Endothelial cell of umbilical vein (primary cell): Measurements from ENCODE around the gene SLC25A31. TPM values are rescaled to one million over a fixed set of nuclear protein-coding genes. Genes with fewer than 3 reads are reported as not detected.
A peak's percentile ranks its signal among the peaks of the same experiment; 100 is the strongest.

Source experiments
- BruUV-seq: library from RNA; stranded (reverse); fragments of 400-500 nt; replicated peaks from 2 replicates; lab custom pipeline; 2021; lab: Mats Ljungman, UMichigan
- CTCF ChIA-PET: fragments of 300-600, 350-600 bp; sonication (Branson Sonifier 250); formaldehyde crosslinking; loops from one replicate; lab custom pipeline; 2021; ENCODE audit warnings: antibody characterized with exemption, inconsistent platforms; lab: Charles Lee
- POLR2A ChIA-PET: fragments of 300-600, 350-600 bp; sonication (Branson Sonifier 250); formaldehyde crosslinking; loops from one replicate; lab custom pipeline; 2021; ENCODE audit warnings: antibody characterized with exemption, inconsistent platforms; lab: Charles Lee
- DNase-seq: peaks from one replicate; pipeline ENCODE4 v3.0.0-alpha.2; 2011; ENCODE audit warnings: low read depth, low spot score
- FAIRE-seq: peaks from 2 replicates; lab custom pipeline; 2011; peaks lifted over from hg19 to GRCh38; lab: Jason Lieb, UNC
- H2AFZ ChIP-seq: 2 replicates; pipeline ENCODE4 v1.6.0; 2012; ENCODE audit warnings: low read depth, low read length, control low read depth, inconsistent platforms
- H3K27ac ChIP-seq: 2 replicates; pipeline ENCODE4 v1.5.1; 2011; ENCODE audit warnings: low read depth, mild to moderate bottlenecking, control low read depth, low read length, moderate library complexity; ENCODE audit not compliant: insufficient read depth
- H3K27me3 ChIP-seq, 2 experiments: 2 replicates each; pipeline versions ENCODE4 v1.6.0 to v1.6.1; 2011; ENCODE audit warnings: low read length in 2 of 2, mixed read lengths in 1 of 2; ENCODE audit not compliant: control insufficient read depth in 2 of 2, insufficient read depth in 2 of 2
- H3K36me3 ChIP-seq, 2 experiments: 2 replicates in 1 of 2; 3 replicates in 1 of 2; pipeline ENCODE4 v1.5.1; 2011; ENCODE audit warnings: low read length in 2 of 2, mild to moderate bottlenecking in 1 of 2, moderate library complexity in 1 of 2; ENCODE audit not compliant: control insufficient read depth in 2 of 2, insufficient read depth in 2 of 2; ENCODE audit errors: extremely low read depth in 1 of 2
- H3K4me1 ChIP-seq: 3 replicates; pipeline ENCODE4 v1.5.1; 2011; ENCODE audit warnings: mild to moderate bottlenecking, low read length; ENCODE audit not compliant: control insufficient read depth, insufficient read depth; ENCODE audit errors: extremely low read depth
- H3K4me2 ChIP-seq: 2 replicates; pipeline ENCODE4 v1.6.1; 2011; ENCODE audit warnings: low read length, control low read depth, mixed read lengths; ENCODE audit not compliant: insufficient read depth
- H3K4me3 ChIP-seq, 3 experiments: fragments of 200-600 bp in 1 of 3; sonication (generic), shearing (Covaris generic) in 1 of 3; replicated peaks in 1 of 3; 2 replicates each; pipeline ENCODE4 v1.5.1; 2011 to 2016; ENCODE audit warnings: control low read depth in 3 of 3, low read length in 3 of 3, mild to moderate bottlenecking in 2 of 3, inconsistent platforms in 1 of 3, low read depth in 1 of 3, moderate library complexity in 1 of 3; ENCODE audit not compliant: insufficient read depth in 1 of 3
- H3K79me2 ChIP-seq: 2 replicates; pipeline ENCODE4 v1.6.0; 2012; ENCODE audit warnings: low read length, inconsistent platforms; ENCODE audit not compliant: control insufficient read depth, insufficient read depth
- H3K9ac ChIP-seq: replicated peaks from 2 replicates; pipeline ENCODE3; 2011; ENCODE audit warnings: low read length, control low read depth; ENCODE audit not compliant: insufficient read depth; ENCODE audit errors: extremely low read depth
- H3K9me1 ChIP-seq: replicated peaks from 3 replicates; pipeline ENCODE4 v1.6.0; 2011; ENCODE audit warnings: mild to moderate bottlenecking, low read length; ENCODE audit not compliant: control insufficient read depth, insufficient read depth; ENCODE audit errors: extremely low read depth
- H3K9me3 ChIP-seq: replicated peaks from 2 replicates; pipeline ENCODE4 v1.5.1; 2012; ENCODE audit warnings: low read length, inconsistent platforms; ENCODE audit not compliant: control insufficient read depth, insufficient read depth
- H4K20me1 ChIP-seq: replicated peaks from 2 replicates; pipeline ENCODE3; 2011; ENCODE audit warnings: mild to moderate bottlenecking, low read length; ENCODE audit not compliant: control insufficient read depth, insufficient read depth; ENCODE audit errors: extremely low read depth
- EZH2 ChIP-seq: IDR thresholded peaks from 2 replicates; pipeline ENCODE4 v1.6.1; 2012; ENCODE audit warnings: borderline replicate concordance, low read depth, mild to moderate bottlenecking, moderate library complexity, low read length, inconsistent platforms; ENCODE audit not compliant: severe bottlenecking
- FOS ChIP-seq: IDR thresholded peaks from 2 replicates; pipeline ENCODE4 v1.6.1; 2011; ENCODE audit warnings: mild to moderate bottlenecking, low read length, moderate library complexity, borderline replicate concordance; ENCODE audit not compliant: insufficient read depth
- POLR2A ChIP-seq: IDR thresholded peaks from 2 replicates; pipeline ENCODE4 v1.6.1; 2012; ENCODE audit warnings: low read depth, mild to moderate bottlenecking, control low read depth, low read length
- dilution Hi-C: fragments of 300-500 bp; cut with MboI; formaldehyde crosslinking; loops from one replicate; pipeline ENCODE4 v1.15.0; 2019; ENCODE audit warnings: low sequenced_read_pairs; ENCODE audit not compliant: extremely low pct_ligation_motif_present
- intact Hi-C: fragments of 100-400 bp; cut with micrococcal nuclease; formaldehyde crosslinking; loops from one replicate; pipeline ENCODE4 v1.10.0; 2022
- polyA plus RNA-seq, 4 experiments: library from polyadenylated mRNA; depleted of rRNA in 3 of 4; stranded (reverse) in 3 of 4; unstranded in 1 of 4; fragments of >200 nt; gene quantifications; 2 replicates each; pipeline versions ENCODE4 v1.2.1 to v1.2.3, GENCODE V29; 2011 to 2012; ENCODE audit warnings: missing spikeins in 1 of 4
- total RNA-seq: library from RNA; stranded (reverse); gene quantifications from 2 replicates; pipeline ENCODE4 v1.2.3, GENCODE V29; 2021
- TF ChIP-seq, protein P1 (sequence below), 2 donors: IDR thresholded peaks; 1 replicate in 1 of 2; 2 replicates in 1 of 2; pipeline ENCODE4 v1.5.1; 2011; ENCODE audit warnings: low read length in 2 of 2, mild to moderate bottlenecking in 2 of 2, moderate library complexity in 2 of 2, control low read depth in 1 of 2, inconsistent platforms in 1 of 2, low read depth in 1 of 2; ENCODE audit not compliant: insufficient read depth in 1 of 2; ENCODE audit errors: extremely low read depth in 1 of 2

The SLC25A31 gene
- total and polyA plus RNA-seq, 2 donors (not counting 3 experiments of a cell fraction or from before 2014, with no cell fraction given) = not detected

DNA sequence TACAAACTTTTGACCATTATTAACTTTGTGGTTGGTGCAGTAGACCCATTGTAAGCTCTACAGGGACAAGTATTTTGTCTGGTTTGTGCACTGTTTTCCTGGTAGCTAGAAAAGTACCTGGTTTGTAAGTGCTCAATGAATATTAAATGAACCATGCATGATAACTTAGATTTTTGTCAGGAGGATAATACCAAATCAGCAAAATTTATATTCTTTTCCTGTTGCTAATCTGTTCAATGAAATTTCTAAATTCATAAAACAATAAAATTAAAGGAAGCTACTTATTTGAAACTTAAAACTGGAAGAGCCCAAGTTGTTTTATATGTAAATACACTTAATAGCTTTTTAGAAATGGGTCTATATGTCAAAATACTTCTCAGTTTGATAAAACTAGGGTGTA lies 69.5 kb downstream of the SLC25A31 start:
- POLR2A ChIA-PET = no interaction called here
- CTCF ChIA-PET = interaction anchor here (1.3 kb wide), 1 partner anchor 11 kb away, joined by 4 read pairs; no protein-coding TSS in a partner anchor
- intact Hi-C loops = no loop called here
- FAIRE-seq (no peak), DNase-seq (no peak)
- H3K9ac ChIP-seq = no peak overlapping the region
- TF ChIP-seq FOS (no peak), POLR2A (no peak), EZH2 (no peak)
- TF ChIP-seq, protein P1, sequence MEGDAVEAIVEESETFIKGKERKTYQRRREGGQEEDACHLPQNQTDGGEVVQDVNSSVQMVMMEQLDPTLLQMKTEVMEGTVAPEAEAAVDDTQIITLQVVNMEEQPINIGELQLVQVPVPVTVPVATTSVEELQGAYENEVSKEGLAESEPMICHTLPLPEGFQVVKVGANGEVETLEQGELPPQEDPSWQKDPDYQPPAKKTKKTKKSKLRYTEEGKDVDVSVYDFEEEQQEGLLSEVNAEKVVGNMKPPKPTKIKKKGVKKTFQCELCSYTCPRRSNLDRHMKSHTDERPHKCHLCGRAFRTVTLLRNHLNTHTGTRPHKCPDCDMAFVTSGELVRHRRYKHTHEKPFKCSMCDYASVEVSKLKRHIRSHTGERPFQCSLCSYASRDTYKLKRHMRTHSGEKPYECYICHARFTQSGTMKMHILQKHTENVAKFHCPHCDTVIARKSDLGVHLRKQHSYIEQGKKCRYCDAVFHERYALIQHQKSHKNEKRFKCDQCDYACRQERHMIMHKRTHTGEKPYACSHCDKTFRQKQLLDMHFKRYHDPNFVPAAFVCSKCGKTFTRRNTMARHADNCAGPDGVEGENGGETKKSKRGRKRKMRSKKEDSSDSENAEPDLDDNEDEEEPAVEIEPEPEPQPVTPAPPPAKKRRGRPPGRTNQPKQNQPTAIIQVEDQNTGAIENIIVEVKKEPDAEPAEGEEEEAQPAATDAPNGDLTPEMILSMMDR (IDR thresholded peaks at IDR 0.05; ENCODE audit: extremely low read depth in 1 of 2, insufficient read depth in 1 of 2, low read depth in 1 of 2, low read length in 2 of 2) = no peak
- no peaks in the 10 kb centered on the region for H3K27me3 ChIP-seq
- dilution Hi-C loops = no loop called here
- no peaks in the 10 kb centered on the region for H3K4me1 ChIP-seq
- no peaks in the 10 kb centered on the region for H3K9me3 ChIP-seq
- H2AFZ ChIP-seq = no peak overlapping the region
- H3K9me1 ChIP-seq = no peaks in the 10 kb centered on the region
- H4K20me1 ChIP-seq = no peaks in the 10 kb centered on the region
- no peaks in the 10 kb centered on the region for H3K79me2 ChIP-seq
- no peak overlapping the region for H3K4me2 ChIP-seq
- no peak overlapping the region for H3K4me3 ChIP-seq
- BruUV-seq = no TSS peak
- H3K27ac ChIP-seq = no peak overlapping the region
- H3K36me3 ChIP-seq = no peaks in the 10 kb centered on the region

DNA sequence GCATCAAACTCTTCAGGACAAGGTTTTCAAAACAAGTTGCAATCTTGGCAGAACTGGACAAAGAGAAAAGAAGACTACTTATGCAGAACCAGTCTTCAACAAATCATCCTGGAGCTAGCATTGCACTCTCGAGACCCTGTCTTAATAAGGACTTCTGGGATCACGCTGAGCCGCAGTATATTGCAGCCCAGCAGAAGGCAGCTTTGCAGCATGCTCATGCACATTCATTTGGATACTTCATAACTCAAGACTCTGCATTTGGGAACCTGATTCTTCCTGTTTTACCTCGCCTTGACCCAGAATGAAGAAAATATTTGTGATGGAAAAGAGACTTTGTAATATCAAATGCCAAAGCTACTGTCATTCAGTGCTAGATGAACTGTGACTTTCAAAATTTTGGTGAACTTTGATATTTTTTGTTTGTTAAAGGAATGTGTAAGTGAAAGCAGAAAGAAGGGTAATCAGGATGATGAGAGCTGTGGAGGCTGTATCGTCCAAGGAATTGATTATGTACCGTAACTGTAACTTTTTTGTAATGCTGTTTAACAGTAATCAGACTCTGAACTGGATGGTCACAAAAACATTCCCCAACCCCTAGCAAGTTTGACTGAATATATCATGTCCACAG lies 79.1 kb downstream of the SLC25A31 start:
- no peak overlapping the region for H3K4me2 ChIP-seq
- no peak overlapping the region for H3K4me3 ChIP-seq
- DNase-seq (peak; percentile 21), FAIRE-seq (peak; percentile 55)
- no peaks in the 10 kb centered on the region for H3K79me2 ChIP-seq
- no peak overlapping the region for H3K9ac ChIP-seq
- intact Hi-C loops (no loop called here), dilution Hi-C loops (no loop called here)
- no TSS peak for BruUV-seq
- H3K9me1 ChIP-seq = no peaks in the 10 kb centered on the region
- no peaks in the 10 kb centered on the region for H3K36me3 ChIP-seq
- CTCF ChIA-PET = interaction anchor here (0.6 kb wide), 1 partner anchor 156 kb away, joined by 3 read pairs; the partner anchor contains the start of genes ABHD18 and MFSD8
- POLR2A ChIA-PET = no interaction called here
- H4K20me1 ChIP-seq = no peaks in the 10 kb centered on the region
- no peaks in the 10 kb centered on the region for H3K27me3 ChIP-seq
- H3K27ac ChIP-seq = no peak overlapping the region
- TF ChIP-seq, protein P1 (IDR thresholded peaks at IDR 0.05; ENCODE audit: extremely low read depth in 1 of 2, insufficient read depth in 1 of 2, low read depth in 1 of 2, low read length in 2 of 2) = peak in 1 of 2 donors; percentile 9
- no peak for TF ChIP-seq POLR2A
- no peaks in the 10 kb centered on the region for H3K4me1 ChIP-seq
- H2AFZ ChIP-seq = no peak overlapping the region
- no peaks in the 10 kb centered on the region for H3K9me3 ChIP-seq
